Left lung (tissue), 10 donors: ENCODE data around the gene KRT20. TPM values are rescaled to one million over a fixed set of nuclear protein-coding genes. Genes with fewer than 3 reads are reported as not detected.

Experiments
- ATAC-seq: fragments of 200-7000 bp; cut with Tn5 transposase; one replicate; pipeline ENCODE4 v1.9.1; 2020; ENCODE audit warnings: moderate library complexity
- DNase-seq, 4 donors: peaks; one replicate each; pipeline ENCODE4 v3.0.0-alpha.2; 2013 to 2020
- H3K27ac ChIP-seq, 2 donors: fragments of 200-600 bp; sonication (generic) in 1 of 2; one replicate each; pipeline versions ENCODE4 v1.5.0 to v1.8.0; 2020 to 2021
- H3K27me3 ChIP-seq, 2 donors: fragments of 200-600 bp; sonication (generic) in 1 of 2; one replicate each; pipeline versions ENCODE4 v1.5.0 to v1.8.0; 2020 to 2021
- H3K36me3 ChIP-seq, 2 donors: fragments of 200-600 bp; sonication (generic) in 1 of 2; one replicate each; pipeline versions ENCODE4 v1.5.0 to v1.8.0; 2020 to 2021
- H3K4me1 ChIP-seq, 2 donors: fragments of 200-600 bp; one replicate each; pipeline ENCODE4 v1.8.0; 2021
- H3K4me3 ChIP-seq, 2 donors: fragments of 200-600 bp; sonication (generic) in 1 of 2; one replicate each; pipeline versions ENCODE4 v1.5.0 to v1.8.0; 2020 to 2021; ENCODE audit warnings: mild to moderate bottlenecking in 1 of 2
- H3K9me3 ChIP-seq, 2 donors: fragments of 200-600 bp; sonication (generic) in 1 of 2; one replicate each; pipeline versions ENCODE4 v1.5.0 to v1.8.0; 2020 to 2021
- CTCF ChIP-seq, 2 donors: fragments of 200-600 bp; sonication (generic) in 1 of 2; IDR thresholded peaks; one replicate each; pipeline versions ENCODE4 v1.5.0 to v1.8.0; 2021; ENCODE audit warnings: antibody characterized with exemption in 2 of 2
- intact Hi-C, 2 donors: fragments of 100-400 bp; cut with DNase I; formaldehyde crosslinking; loops; one replicate each; pipeline versions ENCODE4 v1.11.2 to v1.14.2; 2022
- polyA plus RNA-seq, 6 donors: library from polyadenylated mRNA; unstranded; fragments of 120-200 nt; gene quantifications; one replicate each; pipeline ENCODE4 v1.2.1, GENCODE V29; 2013; ENCODE audit not compliant: insufficient read length in 6 of 6
- total RNA-seq, 2 donors: library from RNA; stranded (reverse); fragmentation: NEBNext Ultra II Directional; extraction: Animal tissue kit (Norgen Biotek cat#: 25700); gene quantifications; one replicate each; pipeline ENCODE4 v1.2.1, GENCODE V29; 2021
- donor health status: DM: no; HTN: yes; CAD: no.
- donor health status: DM: no; HTN: no; CAD: no.

The KRT20 gene
- total and polyA plus RNA-seq, 8 donors: 0.09 to 0.26 TPM; not detected in 6

- H3K27me3 ChIP-seq: no peaks in the 10 kb centered on the region
- ATAC-seq (no peak), DNase-seq (no peak)
- no peaks in the 10 kb centered on the region for H3K36me3 ChIP-seq
- TF ChIP-seq CTCF (IDR thresholded peaks at IDR 0.05): no peak
- H3K4me1 ChIP-seq: no peaks in the 10 kb centered on the region
- intact Hi-C loops: no loop called here
- no peaks in the 10 kb centered on the region for H3K9me3 ChIP-seq
- no peak overlapping the region for H3K4me3 ChIP-seq
- H3K27ac ChIP-seq: no peak overlapping the region
Observed at GRCh38 chr17:40828454-40829044, 56.5 kb downstream of the KRT20 start.

GRCh38 chr17:40827746-40828453 lies 57.1 kb downstream of the KRT20 start:
- DNase-seq (no peak), ATAC-seq (no peak)
- H3K4me1 ChIP-seq: no peaks in the 10 kb centered on the region
- no peaks in the 10 kb centered on the region for H3K36me3 ChIP-seq
- no peak overlapping the region for H3K4me3 ChIP-seq
- H3K9me3 ChIP-seq: no peaks in the 10 kb centered on the region
- H3K27me3 ChIP-seq: no peaks in the 10 kb centered on the region
- intact Hi-C loops: no loop called here
- no peak overlapping the region for H3K27ac ChIP-seq
- TF ChIP-seq CTCF (IDR thresholded peaks at IDR 0.05): no peak

Other genes starting within 250 kb of the KRT20 start
- gene SMARCE1, start 237.4 kb downstream of the KRT20 start, total RNA-seq: 10 to 100 TPM; 83.9 to 87.6 TPM
- gene SMARCE1, start 237.4 kb downstream of the KRT20 start, polyA plus RNA-seq: 100 to 1,000 TPM; 217 to 262 (median 235) TPM
- gene KRT222, start 220.1 kb downstream of the KRT20 start, total RNA-seq: under 1 TPM in 1 of 2 donors, not detected in 1; 0.55 TPM
- gene KRT222, start 220.1 kb downstream of the KRT20 start, polyA plus RNA-seq: under 1 TPM; 0.21 to 0.61 (median 0.37) TPM
- not detected for gene KRT24, start 181.5 kb downstream of the KRT20 start, total RNA-seq
- gene KRT24, start 181.5 kb downstream of the KRT20 start, polyA plus RNA-seq: not detected
- gene KRT25, start 129.9 kb downstream of the KRT20 start, total RNA-seq: not detected
- not detected for gene KRT25, start 129.9 kb downstream of the KRT20 start, polyA plus RNA-seq
- gene KRT26, start 113.0 kb downstream of the KRT20 start, total RNA-seq: not detected
- not detected for gene KRT26, start 113.0 kb downstream of the KRT20 start, polyA plus RNA-seq
- under 1 TPM; 0.44 to 0.55 TPM for gene KRT27, start 102.7 kb downstream of the KRT20 start, total RNA-seq
- gene KRT27, start 102.7 kb downstream of the KRT20 start, polyA plus RNA-seq: under 1 TPM in 5 of 6 donors, not detected in 1; 0.18 to 0.64 (median 0.38) TPM
- gene KRT28, start 85.3 kb downstream of the KRT20 start, total RNA-seq: not detected
- gene KRT28, start 85.3 kb downstream of the KRT20 start, polyA plus RNA-seq: not detected
- 10 to 100 TPM; 42.0 to 43.2 TPM for gene KRT10, start 62.6 kb downstream of the KRT20 start, total RNA-seq
- gene KRT10, start 62.6 kb downstream of the KRT20 start, polyA plus RNA-seq: 10 to 100 TPM; 30.5 to 58.2 (median 41.3) TPM
- gene KRT12, start 18.0 kb downstream of the KRT20 start, total RNA-seq: not detected
- under 1 TPM in 3 of 6 donors, not detected in 3; 0.10 to 0.26 (median 0.21) TPM for gene KRT12, start 18.0 kb downstream of the KRT20 start, polyA plus RNA-seq
- gene KRT23, start 52.4 kb upstream of the KRT20 start, total RNA-seq: 1 to 10 TPM in 1 of 2 donors, under 1 TPM in 1; 0.35 to 5.6 TPM
- under 1 TPM in 5 of 6 donors, not detected in 1; 0.09 to 0.31 (median 0.17) TPM for gene KRT23, start 52.4 kb upstream of the KRT20 start, polyA plus RNA-seq
- under 1 TPM in 1 of 2 donors, not detected in 1; 0.41 TPM for gene KRT39, start 81.7 kb upstream of the KRT20 start, total RNA-seq
- not detected for gene KRT39, start 81.7 kb upstream of the KRT20 start, polyA plus RNA-seq
- not detected for gene KRT40, start 99.1 kb upstream of the KRT20 start, total RNA-seq
- gene KRT40, start 99.1 kb upstream of the KRT20 start, polyA plus RNA-seq: not detected
- not detected for gene KRTAP3-3, start 108.9 kb upstream of the KRT20 start, total RNA-seq
- gene KRTAP3-3, start 108.9 kb upstream of the KRT20 start, polyA plus RNA-seq: not detected
- gene KRTAP3-2, start 114.7 kb upstream of the KRT20 start, total RNA-seq: not detected
- gene KRTAP3-2, start 114.7 kb upstream of the KRT20 start, polyA plus RNA-seq: not detected
- gene KRTAP3-1, start 123.9 kb upstream of the KRT20 start, total RNA-seq: not detected
- not detected for gene KRTAP3-1, start 123.9 kb upstream of the KRT20 start, polyA plus RNA-seq
- gene KRTAP1-5, start 142.0 kb upstream of the KRT20 start, total RNA-seq: not detected
- not detected for gene KRTAP1-5, start 142.0 kb upstream of the KRT20 start, polyA plus RNA-seq
- gene KRTAP1-4, start 145.0 kb upstream of the KRT20 start, total RNA-seq: not detected
- gene KRTAP1-4, start 145.0 kb upstream of the KRT20 start, polyA plus RNA-seq: not detected
- not detected for gene KRTAP1-3, start 149.6 kb upstream of the KRT20 start, total RNA-seq
- gene KRTAP1-3, start 149.6 kb upstream of the KRT20 start, polyA plus RNA-seq: not detected
- gene KRTAP1-1, start 156.2 kb upstream of the KRT20 start, total RNA-seq: not detected
- gene KRTAP1-1, start 156.2 kb upstream of the KRT20 start, polyA plus RNA-seq: not detected
- not detected for gene KRTAP2-1, start 162.1 kb upstream of the KRT20 start, total RNA-seq
- gene KRTAP2-1, start 162.1 kb upstream of the KRT20 start, polyA plus RNA-seq: not detected
- not detected for gene KRTAP2-2, start 170.0 kb upstream of the KRT20 start, total RNA-seq
- gene KRTAP2-2, start 170.0 kb upstream of the KRT20 start, polyA plus RNA-seq: not detected
- 1 to 10 TPM in 1 of 2 donors, not detected in 1; 1.2 TPM for gene KRTAP2-3, start 174.9 kb upstream of the KRT20 start, total RNA-seq
- gene KRTAP2-3, start 174.9 kb upstream of the KRT20 start, polyA plus RNA-seq: not detected
- gene KRTAP2-4, start 180.6 kb upstream of the KRT20 start, total RNA-seq: not detected
- gene KRTAP2-4, start 180.6 kb upstream of the KRT20 start, polyA plus RNA-seq: not detected
- gene KRTAP4-7, start 198.9 kb upstream of the KRT20 start, total RNA-seq: not detected
- gene KRTAP4-7, start 198.9 kb upstream of the KRT20 start, polyA plus RNA-seq: not detected
- not detected for gene KRTAP4-8, start 212.9 kb upstream of the KRT20 start, total RNA-seq
- not detected for gene KRTAP4-8, start 212.9 kb upstream of the KRT20 start, polyA plus RNA-seq
- not detected for gene KRTAP4-16, start 217.0 kb upstream of the KRT20 start, total RNA-seq
- gene KRTAP4-16, start 217.0 kb upstream of the KRT20 start, polyA plus RNA-seq: not detected
- gene KRTAP4-9, start 220.1 kb upstream of the KRT20 start, total RNA-seq: not detected
- gene KRTAP4-9, start 220.1 kb upstream of the KRT20 start, polyA plus RNA-seq: not detected
- not detected for gene KRTAP4-11, start 233.1 kb upstream of the KRT20 start, total RNA-seq
- gene KRTAP4-11, start 233.1 kb upstream of the KRT20 start, polyA plus RNA-seq: under 1 TPM in 1 of 6 donors, not detected in 5; 0.23 TPM
- not detected for gene KRTAP4-12, start 238.9 kb upstream of the KRT20 start, total RNA-seq
- not detected for gene KRTAP4-12, start 238.9 kb upstream of the KRT20 start, polyA plus RNA-seq